A673 (cell line): ENCODE results near the gene LGALS9C. TPM values are rescaled to one million over a fixed set of nuclear protein-coding genes. Genes with fewer than 3 reads are reported as not detected.
"Not testable (repeated sequence)": the region's sequence is repeated elsewhere in the genome, so short reads cannot be mapped to it uniquely, and the experiment has no call there.

Experiments
- BruUV-seq: library from RNA; stranded (reverse); fragments of 400-500 nt; replicated peaks from 2 replicates; lab custom pipeline; 2021; lab: Mats Ljungman, UMichigan
- CTCF ChIA-PET: fragments of 300-600 bp; sonication (Branson Sonifier 250); formaldehyde crosslinking; loops from one replicate; lab custom pipeline; 2022; ENCODE audit warnings: antibody characterized with exemption; lab: Charles Lee
- POLR2A ChIA-PET: fragments of 300-600 bp; sonication (Branson Sonifier 250); formaldehyde crosslinking; loops from one replicate; lab custom pipeline; 2022; ENCODE audit warnings: antibody characterized with exemption; ENCODE audit not compliant: low non-redundant PET; lab: Charles Lee
- DNase-seq: peaks from one replicate; pipeline ENCODE4 v3.0.0-alpha.2; 2015; ENCODE audit warnings: low spot score
- H3K27ac ChIP-seq: fragments of 200-600 bp; sonication (generic); 2 replicates; pipeline ENCODE4 v1.5.1; 2016; ENCODE audit warnings: mixed run types, low read depth, mild to moderate bottlenecking, mixed read lengths, antibody characterized with exemption, low read length; ENCODE audit not compliant: poor library complexity, severe bottlenecking
- H3K27me3 ChIP-seq: fragments of 200-600 bp; sonication (generic); replicated peaks from 2 replicates; pipeline ENCODE4 v1.6.1; 2017; ENCODE audit warnings: mixed run types, low read depth, mild to moderate bottlenecking, mixed read lengths, antibody characterized with exemption, low read length; ENCODE audit not compliant: insufficient read depth, poor library complexity
- H3K36me3 ChIP-seq: fragments of 200-600 bp; sonication (generic); 2 replicates; pipeline ENCODE4 v1.6.1; 2016; ENCODE audit warnings: mixed run types, mild to moderate bottlenecking, mixed read lengths, antibody characterized with exemption, low read length; ENCODE audit not compliant: insufficient read depth, poor library complexity, severe bottlenecking
- H3K4me1 ChIP-seq: fragments of 200-600 bp; sonication (generic); 2 replicates; pipeline ENCODE4 v1.6.1; 2017; ENCODE audit warnings: mixed run types, mild to moderate bottlenecking, mixed read lengths, antibody characterized with exemption, low read length; ENCODE audit not compliant: insufficient read depth, poor library complexity, severe bottlenecking
- H3K4me3 ChIP-seq: fragments of 200-600 bp; sonication (generic); 2 replicates; pipeline ENCODE4 v1.5.1; 2016; ENCODE audit warnings: low read depth, mixed run types, mild to moderate bottlenecking, mixed read lengths, low read length; ENCODE audit not compliant: poor library complexity, severe bottlenecking
- H3K9me3 ChIP-seq: fragments of 200-600 bp; sonication (generic); 2 replicates; pipeline ENCODE4 v1.6.1; 2016; ENCODE audit warnings: mixed run types, low read depth, mild to moderate bottlenecking, mixed read lengths, antibody characterized with exemption, low read length; ENCODE audit not compliant: poor library complexity, severe bottlenecking
- intact Hi-C: fragments of 100-400 bp; cut with micrococcal nuclease; formaldehyde crosslinking; loops from one replicate; pipeline ENCODE4 v1.10.0; 2022; ENCODE audit not compliant: unreplicated experiment
- total RNA-seq: library from RNA; stranded (reverse); gene quantifications from 2 replicates; pipeline ENCODE4 v1.2.3, GENCODE V29; 2021

The LGALS9C gene
- total RNA-seq, 1 experiment from 2014 or later: not detected

DNA sequence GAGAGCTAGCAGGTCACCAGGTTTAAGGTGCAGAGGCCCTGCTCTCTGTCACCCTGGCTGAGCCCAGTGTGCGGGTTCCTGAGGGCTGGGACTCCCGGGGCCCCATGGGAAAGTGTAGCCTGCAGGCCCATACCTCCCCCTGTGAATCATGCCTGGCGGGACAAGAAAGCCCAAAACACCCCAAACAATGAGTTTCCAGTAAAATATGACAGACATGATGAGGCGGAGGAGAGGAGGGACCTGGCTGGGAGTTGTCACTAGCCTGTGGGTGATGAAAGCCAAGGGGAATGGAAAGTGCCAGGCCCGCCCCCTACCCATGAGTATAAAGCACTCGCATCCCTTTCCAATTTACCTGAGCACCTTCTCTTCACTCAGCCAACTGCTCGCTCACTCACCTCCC, 26.8 kb upstream of the LGALS9C start:
- BruUV-seq, POLR2A ChIA-PET, CTCF ChIA-PET: not testable (repeated sequence)

DNA sequence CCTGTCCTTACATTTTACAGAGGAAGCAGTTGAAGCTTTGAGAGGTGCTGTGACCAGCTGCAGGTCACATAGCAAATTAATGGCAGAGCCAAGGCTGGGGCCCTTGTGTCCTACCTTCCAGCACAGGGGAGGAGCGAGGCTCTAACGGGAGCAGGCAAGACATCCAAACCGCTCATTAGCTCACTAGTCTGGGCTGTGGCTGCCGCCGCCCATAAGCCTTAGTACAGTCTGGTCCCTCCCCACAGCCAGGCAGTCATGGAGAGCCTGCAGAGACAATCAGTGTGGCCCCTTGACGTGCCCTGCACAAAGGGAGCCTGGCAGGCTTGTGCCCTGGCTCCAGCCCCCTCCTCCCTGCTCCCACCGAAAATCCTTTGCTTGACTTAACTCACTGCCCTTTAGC, 25.6 kb upstream of the LGALS9C start:
- not testable (repeated sequence) for H3K27ac ChIP-seq, BruUV-seq

More for the DNA sequence above, 26.8 kb upstream of the LGALS9C start:
- H3K36me3 ChIP-seq, H3K9me3 ChIP-seq, H3K4me1 ChIP-seq, H3K27me3 ChIP-seq, intact Hi-C loops, DNase-seq, H3K4me3 ChIP-seq, H3K27ac ChIP-seq: not testable (repeated sequence)

DNA sequence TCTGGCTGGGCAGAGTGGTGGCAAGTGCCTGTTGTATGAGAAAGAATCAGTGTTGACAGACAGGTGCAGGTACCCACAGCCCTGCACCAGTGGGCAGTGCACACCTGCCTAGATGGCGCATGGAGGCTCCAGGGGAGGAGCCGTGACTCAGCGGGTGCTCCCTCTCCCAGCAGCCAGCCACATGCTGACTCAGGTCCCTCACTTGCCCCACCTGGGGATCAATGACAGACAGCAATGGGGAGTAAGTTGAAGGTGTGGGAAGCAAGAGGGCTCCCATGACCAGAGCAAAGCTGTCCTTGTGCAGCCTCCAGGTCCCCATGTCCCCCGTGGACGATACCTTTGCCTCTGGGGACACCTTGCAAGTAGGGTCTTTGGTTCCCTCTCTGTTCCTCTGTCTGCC, 24.6 kb upstream of the LGALS9C start:
- H3K4me3 ChIP-seq, intact Hi-C loops, H3K9me3 ChIP-seq, H3K4me1 ChIP-seq, BruUV-seq, H3K27ac ChIP-seq, H3K36me3 ChIP-seq, POLR2A ChIA-PET, CTCF ChIA-PET, H3K27me3 ChIP-seq, DNase-seq: not testable (repeated sequence)

More for the DNA sequence above, 25.6 kb upstream of the LGALS9C start:
- CTCF ChIA-PET, H3K9me3 ChIP-seq, intact Hi-C loops, H3K27me3 ChIP-seq, H3K4me3 ChIP-seq, DNase-seq, POLR2A ChIA-PET, H3K4me1 ChIP-seq, H3K36me3 ChIP-seq: not testable (repeated sequence)

DNA sequence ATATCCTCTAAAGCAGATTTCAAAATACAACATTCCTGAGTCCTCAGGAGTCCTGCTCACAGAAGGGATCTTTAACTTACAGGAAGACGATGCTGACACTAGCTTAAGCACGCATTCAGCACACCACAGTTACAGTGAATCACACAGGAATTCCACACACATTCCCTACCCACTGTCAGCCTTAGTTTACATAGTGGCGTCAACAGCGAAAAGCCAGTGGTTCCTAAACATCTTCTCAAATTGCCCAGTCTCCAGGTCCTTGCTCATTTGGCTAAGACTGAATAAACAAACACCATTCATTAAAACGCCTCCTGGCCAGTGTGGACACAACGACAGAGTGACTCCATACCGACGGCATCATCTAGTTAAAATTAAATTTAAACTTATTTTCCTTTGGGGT, 17.6 kb upstream of the LGALS9C start:
- H3K36me3 ChIP-seq, H3K27me3 ChIP-seq, H3K4me3 ChIP-seq, BruUV-seq, H3K9me3 ChIP-seq, H3K4me1 ChIP-seq, POLR2A ChIA-PET, H3K27ac ChIP-seq, intact Hi-C loops, CTCF ChIA-PET, DNase-seq: not testable (repeated sequence)

DNA sequence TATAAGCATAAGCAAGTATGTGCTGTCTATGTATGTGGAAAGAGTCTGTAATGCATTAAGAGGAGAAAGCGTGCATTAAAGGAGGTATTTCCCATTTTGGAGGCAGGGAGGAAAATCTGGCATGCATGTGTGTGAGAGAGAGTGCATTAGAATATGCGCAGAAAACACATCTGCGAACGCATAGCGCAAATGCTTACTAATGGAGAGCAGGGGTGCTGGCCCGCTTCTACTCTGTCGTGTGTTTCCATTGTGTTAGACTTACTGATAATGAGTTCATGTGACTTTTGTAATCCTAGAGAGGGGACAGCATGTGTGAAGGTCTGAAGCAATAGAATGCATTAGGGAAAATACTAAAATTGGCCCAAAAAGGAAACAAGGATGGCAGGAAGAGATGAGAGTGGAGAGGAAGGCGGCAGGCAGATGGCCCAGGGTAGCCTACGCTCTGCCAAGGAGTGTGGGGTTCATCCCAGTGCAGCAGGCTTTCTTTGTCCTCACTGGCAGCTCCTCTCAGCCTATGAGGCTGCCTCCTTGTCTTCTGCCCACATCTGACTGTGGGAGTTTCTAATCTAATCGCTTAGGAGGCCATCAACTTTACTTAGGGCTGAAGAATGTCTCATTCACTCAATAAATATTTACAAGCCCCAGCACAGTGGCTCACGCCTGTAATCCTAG, 12.6 kb upstream of the LGALS9C start:
- H3K36me3 ChIP-seq: not testable (repeated sequence)

DNA sequence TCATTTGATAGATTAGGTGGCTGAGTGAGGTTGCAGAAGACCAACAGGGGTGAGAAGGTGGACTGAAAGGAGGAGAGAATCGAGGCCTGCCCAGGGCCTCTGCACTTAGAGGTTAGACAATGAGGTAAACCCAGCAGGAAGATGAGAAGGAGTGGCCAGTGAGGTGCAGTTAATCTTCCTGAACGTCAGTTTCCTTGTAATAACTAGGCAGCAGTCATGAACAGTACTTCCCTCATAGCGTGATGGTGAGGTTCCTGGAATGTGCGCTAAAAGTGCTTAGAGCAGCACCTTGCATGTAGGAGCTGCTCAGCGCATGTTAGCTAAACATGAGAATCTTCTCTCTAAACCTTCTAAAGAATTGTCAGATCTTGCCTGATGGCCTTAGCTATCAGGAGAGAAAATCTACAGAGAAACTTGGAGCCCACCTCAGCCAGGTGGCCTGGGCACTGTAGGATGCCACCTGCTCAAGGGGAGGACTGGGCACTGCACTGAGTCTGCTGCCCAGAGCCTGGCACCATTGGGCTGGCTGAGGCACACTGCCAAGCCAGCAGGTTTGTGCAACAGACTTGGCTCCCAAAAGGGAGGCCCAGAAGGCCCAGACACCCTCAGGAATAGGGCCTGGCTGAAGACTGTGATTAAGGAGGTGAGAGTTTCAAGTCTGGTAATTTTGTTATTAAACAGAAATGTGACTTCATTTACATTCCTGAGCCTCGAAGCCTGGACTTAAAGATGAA, 10.2 kb upstream of the LGALS9C start:
- H3K9me3 ChIP-seq, POLR2A ChIA-PET, H3K4me3 ChIP-seq, intact Hi-C loops, CTCF ChIA-PET, H3K4me1 ChIP-seq, DNase-seq, H3K27me3 ChIP-seq, H3K36me3 ChIP-seq, BruUV-seq, H3K27ac ChIP-seq: not testable (repeated sequence)

More for the DNA sequence above, 12.6 kb upstream of the LGALS9C start:
- CTCF ChIA-PET, BruUV-seq, DNase-seq, POLR2A ChIA-PET, H3K4me1 ChIP-seq, intact Hi-C loops, H3K9me3 ChIP-seq, H3K27me3 ChIP-seq, H3K27ac ChIP-seq, H3K4me3 ChIP-seq: not testable (repeated sequence)

DNA sequence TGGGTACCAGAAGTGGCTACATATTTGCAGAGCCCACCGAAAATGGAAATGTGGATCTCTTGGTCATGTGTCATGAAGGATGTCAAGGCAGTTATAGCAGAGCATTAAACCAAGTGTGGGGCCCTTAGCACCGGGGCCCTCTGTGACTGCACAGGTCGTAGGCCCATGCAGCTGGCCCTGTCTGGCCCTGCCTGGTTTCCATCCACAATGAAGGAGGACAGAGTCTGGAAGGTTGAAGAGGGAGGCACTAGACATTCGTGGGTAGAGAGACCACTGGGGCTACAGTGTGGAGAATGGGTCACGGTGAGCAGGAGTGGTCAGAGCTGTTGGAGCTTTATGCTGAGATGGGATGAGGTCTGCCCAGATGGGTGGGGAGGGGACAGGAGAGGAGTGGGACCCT, 9.6 kb upstream of the LGALS9C start:
- POLR2A ChIA-PET, H3K27ac ChIP-seq, BruUV-seq, intact Hi-C loops, CTCF ChIA-PET, H3K36me3 ChIP-seq, H3K27me3 ChIP-seq, H3K9me3 ChIP-seq, H3K4me3 ChIP-seq, H3K4me1 ChIP-seq, DNase-seq: not testable (repeated sequence)
